ENCODE results near the gene UQCRFS1.

UQCRFS1 gene

DNA sequence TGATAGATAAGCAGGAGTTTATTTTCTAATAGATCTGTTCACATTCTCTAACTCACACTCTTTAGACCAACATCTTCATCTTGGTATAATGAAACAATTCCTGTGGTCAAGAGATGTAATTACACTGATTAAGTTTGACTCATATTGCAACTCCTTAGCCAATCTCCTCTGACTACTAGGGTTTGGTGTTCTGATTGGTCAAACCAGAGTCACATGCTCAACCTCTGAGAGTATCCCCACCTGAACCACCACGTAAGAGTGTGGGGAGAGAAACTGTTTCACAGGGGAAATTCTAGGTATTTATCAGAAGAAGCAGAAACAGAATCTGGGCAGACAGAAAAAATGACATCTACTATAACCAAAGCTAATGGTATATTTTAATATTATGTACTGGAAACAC, 42.4 kb downstream of the UQCRFS1 start:
- no peak for DNase-seq (ENCODE audit: low read depth in 1 of 2, low spot score in 1 of 2)

DNA sequence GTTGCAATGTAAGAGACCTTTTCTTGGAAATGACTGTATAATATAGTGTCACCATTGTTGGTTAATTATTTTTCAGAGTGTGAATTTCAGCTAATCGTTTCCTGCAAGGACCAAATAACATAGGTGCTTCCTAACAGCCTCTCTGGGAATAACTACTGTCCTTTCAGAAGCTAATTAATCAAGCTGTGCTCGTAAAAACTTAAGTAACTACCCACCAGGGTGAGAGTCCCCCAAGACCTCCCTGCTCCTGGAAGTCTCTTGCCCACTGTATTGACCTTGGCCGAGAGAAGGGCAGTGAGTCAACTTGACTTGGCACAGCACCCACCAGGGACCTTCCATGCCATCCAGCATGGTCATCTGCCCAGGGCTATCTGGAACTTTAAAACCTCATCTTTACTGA, 50.3 kb downstream of the UQCRFS1 start:
- no peak for DNase-seq (ENCODE audit: low read depth in 1 of 2, low spot score in 1 of 2)

DNA sequence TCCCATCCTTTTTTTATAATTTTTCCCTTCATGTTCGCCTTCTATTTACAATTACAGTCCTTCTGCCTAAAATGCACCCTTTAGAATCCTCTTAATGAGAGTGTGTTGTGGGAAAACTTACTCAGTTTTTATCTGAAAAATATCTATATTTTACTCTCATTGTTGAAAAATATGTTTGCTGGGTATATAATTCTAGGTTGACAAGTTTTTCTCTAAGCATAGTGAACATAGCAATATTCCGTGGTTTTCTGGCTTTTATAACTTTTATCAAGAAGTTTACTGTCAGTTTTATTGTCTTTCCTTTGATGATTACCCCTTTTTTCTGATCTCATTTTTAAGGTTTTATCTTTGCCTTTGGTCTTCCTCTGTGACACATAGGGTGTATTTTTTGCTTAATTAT, 57.3 kb downstream of the UQCRFS1 start:
- no peak for DNase-seq (ENCODE audit: low read depth in 1 of 2, low spot score in 1 of 2)

All from activated CD4-positive, alpha-beta T cell treated with anti-CD3 and anti-CD28 coated beads, Interleukin-2, amount 50 U/mL, for 24 hours (primary cell).